HepG2 (cell line): ENCODE measurements around the gene ELL. TPM values are rescaled to one million over a fixed set of nuclear protein-coding genes. Genes with fewer than 3 reads are reported as not detected.
A peak's percentile ranks its signal among the peaks of the same experiment; 100 is the strongest.

ENCODE experiments used
- ARNT2 ChIP-seq: sonication (generic); formaldehyde crosslinking; IDR thresholded peaks from 2 replicates; pipeline ENCODE4 v1.8.0; 2022; ENCODE audit warnings: mild to moderate bottlenecking, low read depth, missing genetic modification reagents, moderate library complexity
- ASH2L ChIP-seq: fragments of 300-600, 200-600 bp; sonication (generic); IDR thresholded peaks from 2 replicates; pipeline ENCODE4 v1.7.0; 2017; ENCODE audit warnings: low read depth, mild to moderate bottlenecking, moderate library complexity, mixed read lengths, low read length; ENCODE audit not compliant: insufficient read length
- GATAD2A ChIP-seq: IDR thresholded peaks from 2 replicates; pipeline ENCODE4 v1.6.1; 2016
- HINFP ChIP-seq: sonication (generic); formaldehyde crosslinking; IDR thresholded peaks from 2 replicates; pipeline ENCODE4 v1.4.0; 2020; ENCODE audit warnings: low read depth, mild to moderate bottlenecking, missing genetic modification reagents
- HNF1B ChIP-seq: sonication (generic); formaldehyde crosslinking; IDR thresholded peaks from 2 replicates; pipeline ENCODE4 v1.5.1; 2020; ENCODE audit warnings: mild to moderate bottlenecking, moderate library complexity, missing genetic modification reagents
- MIXL1 ChIP-seq: IDR thresholded peaks from 2 replicates; pipeline ENCODE4 v1.6.1; 2016
- MLX ChIP-seq: IDR thresholded peaks from 2 replicates; pipeline ENCODE4 v1.6.1; 2016
- NFE2L1 ChIP-seq: sonication (generic); formaldehyde crosslinking; IDR thresholded peaks from 2 replicates; pipeline ENCODE4 v1.4.0; 2020; ENCODE audit warnings: missing genetic modification reagents, mild to moderate bottlenecking, borderline replicate concordance
- RFX1 ChIP-seq: fragments of 450-650 bp; IDR thresholded peaks from 2 replicates; pipeline ENCODE4 v1.6.1; 2017
- RFXAP ChIP-seq: sonication (generic); formaldehyde crosslinking; IDR thresholded peaks from 2 replicates; pipeline ENCODE4 v1.4.0; 2020; ENCODE audit warnings: missing genetic modification reagents, borderline replicate concordance
- SAP130 ChIP-seq: IDR thresholded peaks from 2 replicates; pipeline ENCODE4 v1.6.1; 2016; ENCODE audit warnings: low read depth
- STAG1 ChIP-seq: sonication (generic); formaldehyde crosslinking; IDR thresholded peaks from 2 replicates; pipeline ENCODE4 v1.4.0; 2020; ENCODE audit warnings: missing genetic modification reagents
- TARDBP ChIP-seq: sonication (generic); formaldehyde crosslinking; IDR thresholded peaks from 2 replicates; pipeline ENCODE4 v1.8.0; 2022; ENCODE audit warnings: mild to moderate bottlenecking, missing genetic modification reagents
- ZBTB7B ChIP-seq: sonication (generic); formaldehyde crosslinking; IDR thresholded peaks from 2 replicates; pipeline ENCODE4 v1.4.0; 2020; ENCODE audit warnings: missing genetic modification reagents
- ZMYM4 ChIP-seq: sonication (generic); formaldehyde crosslinking; IDR thresholded peaks from 2 replicates; pipeline ENCODE4 v1.8.1; 2023; ENCODE audit warnings: mild to moderate bottlenecking, missing genetic modification reagents
- ZNF142 ChIP-seq: sonication (generic); formaldehyde crosslinking; IDR thresholded peaks from 2 replicates; pipeline ENCODE4 v1.4.0; 2020; ENCODE audit warnings: missing genetic modification reagents
- ZNF30 ChIP-seq: sonication (generic); formaldehyde crosslinking; IDR thresholded peaks from 2 replicates; pipeline ENCODE4 v1.5.0; 2020; ENCODE audit warnings: mild to moderate bottlenecking, missing genetic modification reagents
- ZSCAN5A ChIP-seq: sonication (generic); formaldehyde crosslinking; IDR thresholded peaks from 2 replicates; pipeline ENCODE4 v1.8.0; 2022; ENCODE audit warnings: mild to moderate bottlenecking, missing genetic modification reagents, borderline replicate concordance
- polyA plus RNA-seq, 8 experiments: library from polyadenylated mRNA; depleted of rRNA in 3 of 8; stranded (reverse) in 7 of 8; unstranded in 1 of 8; fragments of >200 nt; fragmentation: Illumina TruSeq in 4 of 8; extraction: Trizol in 4 of 8; gene quantifications; 2 replicates each; pipeline versions ENCODE4 v1.2.1 to v1.2.3, GENCODE V29; 2011 to 2016; ENCODE audit warnings: low read depth in 4 of 8, missing spikeins in 1 of 8, mixed read lengths in 1 of 8; ENCODE audit not compliant: insufficient read depth in 1 of 8
- total RNA-seq, 5 experiments: library from RNA; depleted of rRNA; stranded (reverse); fragments of >200 nt; fragmentation: Illumina TruSeq; extraction: Trizol; gene quantifications; 2 replicates each; pipeline ENCODE4 v1.2.3, GENCODE V29; 2016; ENCODE audit warnings: low read depth in 1 of 5

The ELL gene
- total and polyA plus RNA-seq, 2 of the 13 experiments (the other 11 are each of a cell fraction or from before 2014, with no cell fraction given): 3.7 to 5.4 TPM

- TF ChIP-seq HINFP (CRISPR knock-in tag): peak; percentile 79; the same call in 1 of the 2 replicates
- TF ChIP-seq NFE2L1 (CRISPR knock-in tag): no peak
- peak; percentile 62; the same call in 1 of the 2 replicates for TF ChIP-seq ZBTB7B (CRISPR knock-in tag)
- peak; percentile 83 for TF ChIP-seq GATAD2A (CRISPR knock-in tag)
- peak; percentile 74 for TF ChIP-seq HNF1B (CRISPR knock-in tag)
- no peak for TF ChIP-seq ARNT2
- peak; percentile 62; the same call in 1 of the 2 replicates for TF ChIP-seq ZSCAN5A (CRISPR knock-in tag)
- peak; percentile 66; the same call in 1 of the 2 replicates for TF ChIP-seq MIXL1
- no peak for TF ChIP-seq ZNF142
- TF ChIP-seq TARDBP: peak; percentile 64
- no peak for TF ChIP-seq ZNF30 (CRISPR knock-in tag)
- no peak for TF ChIP-seq RFXAP (CRISPR knock-in tag)
- TF ChIP-seq ASH2L: peak; percentile 66
- peak; percentile 59; the same call in 1 of the 2 replicates for TF ChIP-seq MLX (CRISPR knock-in tag)
- no peak; the same call in 1 of the 2 replicates for TF ChIP-seq ZMYM4 (CRISPR knock-in tag)
- TF ChIP-seq STAG1: peak; percentile 47
- peak; percentile 97 for TF ChIP-seq SAP130 (CRISPR knock-in tag)
- TF ChIP-seq RFX1: no peak
Observed at GRCh38 chr19:18519962-18520847, 1.7 kb downstream of the ELL start (continued).
